CD4-positive, alpha-beta T cell treated with Interleukin-6 at 100 ng/mL for 8 hours (primary cell): ENCODE data around the gene CCDC102A.

ENCODE experiments used
- DNase-seq: peaks from one replicate; pipeline ENCODE4 v3.0.0-alpha.2; 2020; ENCODE audit warnings: mixed read lengths, low spot score

The CCDC102A gene

GRCh38 chr16:57462209-57462977 lies 74.0 kb downstream of the CCDC102A start, which contains the start of gene POLR2C:
Gene POLR2C, plus strand, starts transcription at chr16:57462679. Its CDS starts 46 bp downstream, at chr16:57462725.
- peak; percentile 89 for DNase-seq
